Endothelial cell (in vitro differentiated cells): ENCODE measurements around the gene KCNQ1. TPM values are rescaled to one million over a fixed set of nuclear protein-coding genes. Genes with fewer than 3 reads are reported as not detected.

Experiments
- DNase-seq: peaks from one replicate; pipeline ENCODE4 v3.0.0; 2021; ENCODE audit warnings: low spot score
- H3K27ac Mint-ChIP-seq: one replicate; pipeline ENCODE4 v1.8.0; 2021; ENCODE audit warnings: mixed read lengths, inconsistent platforms; ENCODE audit not compliant: unreplicated experiment
- H3K27me3 Mint-ChIP-seq: one replicate; pipeline ENCODE4 v1.8.0; 2021; ENCODE audit warnings: mild to moderate bottlenecking, moderate library complexity, mixed read lengths, inconsistent platforms; ENCODE audit not compliant: unreplicated experiment
- H3K36me3 Mint-ChIP-seq: one replicate; pipeline ENCODE4 v1.8.0; 2021; ENCODE audit warnings: mild to moderate bottlenecking, low read depth, mixed read lengths, inconsistent platforms; ENCODE audit not compliant: unreplicated experiment
- H3K4me1 Mint-ChIP-seq: one replicate; pipeline ENCODE4 v1.8.0; 2021; ENCODE audit warnings: mild to moderate bottlenecking, mixed read lengths, inconsistent platforms; ENCODE audit not compliant: unreplicated experiment
- H3K4me3 Mint-ChIP-seq: one replicate; pipeline ENCODE4 v1.8.0; 2021; ENCODE audit warnings: mild to moderate bottlenecking, mixed read lengths, inconsistent platforms; ENCODE audit not compliant: unreplicated experiment
- H3K9me3 Mint-ChIP-seq: one replicate; pipeline ENCODE4 v1.8.0; 2021; ENCODE audit warnings: mixed read lengths, inconsistent platforms; ENCODE audit not compliant: unreplicated experiment
- CTCF ChIP-seq: fragments of 200-600 bp; sonication (generic); IDR thresholded peaks from one replicate; pipeline ENCODE4 v1.5.0; 2021; ENCODE audit warnings: antibody characterized with exemption; ENCODE audit not compliant: unreplicated experiment
- total RNA-seq: library from RNA; stranded (reverse); fragmentation: NEBNext Ultra II Directional; extraction: Animal tissue kit (Norgen Biotek cat#: 25700); gene quantifications from one replicate; pipeline ENCODE4 v1.2.1, GENCODE V29; 2021; ENCODE audit not compliant: unreplicated experiment

The KCNQ1 gene
- total RNA-seq, 1 donor from 2014 or later, result 35.3 TPM

- Mint-ChIP-seq H3K36me3 (peaks cover 22% of the 10 kb centered on the region), H3K4me1 (peaks cover 6% of the 10 kb centered on the region), H3K27ac (no peak overlapping the region), H3K4me3 (no peak overlapping the region), H3K27me3 (peaks cover 5% of the 10 kb centered on the region), H3K9me3 (no peaks in the 10 kb centered on the region)
- DNase-seq, result no peak
- no peak for TF ChIP-seq CTCF
Observed at GRCh38 chr11:2758751-2759150, 313.9 kb downstream of the KCNQ1 start.

GRCh38 chr11:2759228-2760195 lies 314.7 kb downstream of the KCNQ1 start:
- no peak for DNase-seq
- peaks cover 5% of the 10 kb centered on the region for H3K27me3 Mint-ChIP-seq
- H3K9me3 Mint-ChIP-seq, result no peaks in the 10 kb centered on the region
- H3K27ac Mint-ChIP-seq, result no peak overlapping the region
- peaks cover 17% of the 10 kb centered on the region for H3K36me3 Mint-ChIP-seq
- peaks cover 13% of the 10 kb centered on the region for H3K4me1 Mint-ChIP-seq
- no peak overlapping the region for H3K4me3 Mint-ChIP-seq
- TF ChIP-seq CTCF, result no peak

- no peak for DNase-seq
- Mint-ChIP-seq H3K4me1 (peaks cover 16% of the 10 kb centered on the region), H3K4me3 (no peak overlapping the region), H3K27me3 (peaks cover 5% of the 10 kb centered on the region), H3K36me3 (peaks cover 17% of the 10 kb centered on the region), H3K27ac (no peak overlapping the region), H3K9me3 (no peaks in the 10 kb centered on the region)
- TF ChIP-seq CTCF, result no peak
Observed at GRCh38 chr11:2760196-2760871, 315.5 kb downstream of the KCNQ1 start.

GRCh38 chr11:2761131-2762030 lies 316.6 kb downstream of the KCNQ1 start:
- H3K4me3 Mint-ChIP-seq, result peak overlapping the region; percentile 15
- H3K27ac Mint-ChIP-seq, result no peak overlapping the region
- H3K4me1 Mint-ChIP-seq, result peaks cover 16% of the 10 kb centered on the region
- TF ChIP-seq CTCF, result no peak
- H3K36me3 Mint-ChIP-seq, result peaks cover 17% of the 10 kb centered on the region
- peak; percentile 2 for DNase-seq
- H3K27me3 Mint-ChIP-seq, result peaks cover 5% of the 10 kb centered on the region
- H3K9me3 Mint-ChIP-seq, result no peaks in the 10 kb centered on the region
